ENCODE data around the gene DDR2.
"Not testable (repeated sequence)": the region's sequence is repeated elsewhere in the genome, so short reads cannot be mapped to it uniquely, and the experiment has no call there.

DDR2 gene

GRCh38 chr1:162632217-162632666 lies at the start of gene DDR2:
DDR2 (plus strand) TSS chr1:162632464; CDS start chr1:162719064, 86,600 bp downstream.
- no peak for DNase-seq

GRCh38 chr1:162582901-162583300 lies 49.4 kb upstream of the DDR2 start:
- not testable (repeated sequence) for DNase-seq

- DNase-seq: not testable (repeated sequence)
These were observed 47.2 kb upstream of the DDR2 start for GRCh38 chr1:162585101-162585500.

GRCh38 chr1:162587347-162587746 lies 44.9 kb upstream of the DDR2 start:
- no peak for DNase-seq

DNA sequence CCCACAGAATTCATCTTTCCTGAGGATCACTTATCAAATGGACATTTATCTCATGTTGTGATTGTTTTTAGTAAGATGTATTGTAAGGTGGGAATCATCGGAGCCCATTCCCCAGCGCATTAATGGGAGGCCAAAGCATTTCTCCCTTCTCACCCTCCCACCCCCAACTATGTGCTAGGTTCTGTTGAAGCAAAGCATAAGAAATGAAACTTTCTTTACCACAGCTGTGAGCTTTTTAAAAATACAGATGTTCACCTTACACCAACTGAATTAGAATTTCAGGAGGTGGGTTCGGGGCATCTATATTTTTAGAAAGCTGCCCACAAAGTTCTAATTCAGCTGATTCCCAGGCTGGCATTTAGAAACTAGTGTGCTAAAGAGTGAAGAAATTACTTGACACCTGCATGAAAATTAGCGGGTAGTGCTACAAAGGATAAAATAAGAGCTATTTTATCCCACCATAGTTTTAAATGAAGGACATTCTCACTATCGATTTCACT lies 44.5 kb upstream of the DDR2 start:
- no peak for DNase-seq

- no peak for DNase-seq
These were observed 42.2 kb upstream of the DDR2 start for GRCh38 chr1:162590101-162590500.

DNA sequence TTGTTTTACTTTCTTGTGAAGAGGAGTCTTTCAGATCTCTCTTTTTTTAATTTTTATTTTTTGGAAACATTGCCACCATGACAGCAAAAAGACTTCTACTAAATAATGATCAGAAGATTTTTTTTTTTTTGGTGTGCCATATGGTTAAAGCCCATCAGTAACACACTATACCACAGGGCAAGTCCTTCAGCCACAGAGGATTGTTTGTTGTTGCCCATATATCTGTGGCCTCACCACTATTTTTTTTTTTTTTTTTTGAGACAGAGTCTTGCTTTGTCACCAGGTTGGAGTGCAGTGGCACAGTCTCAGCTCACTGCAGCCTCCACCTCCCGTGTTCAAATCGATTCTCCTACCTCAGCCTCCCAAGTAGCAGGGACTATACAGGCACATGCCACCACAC lies 41.6 kb upstream of the DDR2 start:
- no peak for DNase-seq

GRCh38 chr1:162596514-162597170 lies 35.6 kb upstream of the DDR2 start:
- no peak for DNase-seq

DNA sequence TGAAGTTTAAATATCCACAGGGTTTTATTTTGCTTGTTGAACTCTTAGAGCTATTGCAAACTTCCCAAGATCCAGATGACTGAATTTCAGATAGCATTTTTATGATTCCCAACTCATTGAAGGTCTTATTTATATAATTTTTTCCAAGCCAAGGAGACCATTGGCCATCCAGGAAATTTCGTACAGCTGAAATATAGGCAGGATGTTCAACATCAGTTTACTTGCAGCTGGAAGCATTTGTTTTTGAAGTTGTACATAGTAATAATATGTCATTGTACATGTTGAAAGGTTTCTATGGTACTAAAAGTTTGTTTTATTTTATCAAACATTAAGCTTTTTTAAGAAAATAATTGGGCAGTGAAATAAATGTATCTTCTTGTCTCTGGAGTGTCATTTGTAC lies 32.8 kb upstream of the DDR2 start:
- DNase-seq: no peak

DNA sequence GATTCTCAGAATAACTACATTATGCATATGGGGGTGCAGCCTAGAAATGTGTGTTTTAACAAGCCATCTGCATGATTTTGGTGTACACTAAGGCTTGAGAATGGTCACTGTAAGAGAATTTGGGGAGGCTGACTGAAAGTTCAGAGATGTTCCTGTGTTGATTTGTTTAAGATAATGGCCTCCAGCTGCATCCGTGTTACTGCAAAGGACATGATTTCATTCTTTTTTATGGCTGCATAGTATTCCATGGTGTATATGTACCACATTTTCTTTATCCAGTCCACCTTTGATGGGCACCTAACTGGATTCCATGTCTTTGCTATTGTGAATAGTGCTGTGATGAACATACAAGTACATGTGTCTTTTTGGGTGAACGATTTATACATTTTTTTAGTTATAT lies 29.1 kb upstream of the DDR2 start:
- DNase-seq: not testable (repeated sequence)

DNA sequence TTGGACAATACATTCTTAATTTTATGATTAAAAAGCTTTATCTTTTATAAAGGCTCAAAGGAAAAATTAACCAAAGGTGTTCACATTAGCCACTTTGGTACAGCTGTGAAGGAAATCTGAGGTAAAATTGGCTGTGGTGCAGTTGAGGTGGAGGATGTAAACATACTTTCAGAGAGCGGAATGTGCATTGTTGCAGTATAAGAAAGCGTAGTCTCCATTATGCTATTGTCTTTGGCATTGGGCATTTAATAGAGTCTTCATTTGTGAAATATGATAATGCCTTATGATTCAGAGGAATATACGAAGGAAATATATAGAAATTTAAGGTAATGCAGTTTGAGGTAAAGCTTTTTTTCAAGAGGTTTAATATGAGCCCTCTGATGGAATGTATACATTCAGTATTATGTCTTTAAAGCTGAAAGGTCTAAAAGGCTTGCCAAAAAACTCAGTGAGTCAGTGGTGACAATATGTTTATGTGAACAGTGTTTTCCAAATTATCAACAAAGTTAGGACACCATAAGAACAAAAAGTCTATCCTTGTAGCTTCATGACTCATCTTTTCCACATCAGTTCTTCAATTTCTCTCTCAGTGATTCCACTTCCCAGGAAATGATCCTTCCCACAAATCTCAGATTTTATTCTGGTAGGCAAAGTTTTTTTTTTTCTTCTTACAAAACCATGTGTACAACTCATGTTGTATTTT lies 26.9 kb upstream of the DDR2 start:
- no peak for DNase-seq

- DNase-seq: no peak
These were observed 23.0 kb upstream of the DDR2 start for GRCh38 chr1:162609306-162609705.

- no peak for DNase-seq
These were observed 19.5 kb upstream of the DDR2 start for GRCh38 chr1:162612606-162613400.

- DNase-seq: no peak
These were observed 15.4 kb upstream of the DDR2 start for GRCh38 chr1:162616848-162617247.

- DNase-seq: no peak
These were observed 14.8 kb upstream of the DDR2 start for GRCh38 chr1:162617513-162617912.

DNA sequence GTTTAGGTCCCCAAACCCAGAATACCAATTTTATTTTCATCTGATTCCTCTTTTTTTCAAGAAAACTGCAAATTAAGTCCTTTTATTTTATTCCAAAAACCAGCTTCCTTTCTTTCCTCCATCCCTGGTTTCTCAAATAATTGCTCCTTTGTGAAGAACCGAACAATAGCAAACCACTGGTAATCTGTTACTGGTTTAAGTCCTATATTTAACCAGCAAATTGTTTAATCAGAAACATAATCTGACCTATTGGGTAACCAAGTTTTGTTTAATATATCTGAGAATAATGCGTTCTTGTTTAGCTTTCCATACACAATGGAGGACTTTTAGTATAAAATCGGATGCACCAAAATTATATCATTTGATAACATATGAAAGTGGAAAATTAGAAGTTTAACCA lies 13.2 kb upstream of the DDR2 start:
- no peak for DNase-seq

DNA sequence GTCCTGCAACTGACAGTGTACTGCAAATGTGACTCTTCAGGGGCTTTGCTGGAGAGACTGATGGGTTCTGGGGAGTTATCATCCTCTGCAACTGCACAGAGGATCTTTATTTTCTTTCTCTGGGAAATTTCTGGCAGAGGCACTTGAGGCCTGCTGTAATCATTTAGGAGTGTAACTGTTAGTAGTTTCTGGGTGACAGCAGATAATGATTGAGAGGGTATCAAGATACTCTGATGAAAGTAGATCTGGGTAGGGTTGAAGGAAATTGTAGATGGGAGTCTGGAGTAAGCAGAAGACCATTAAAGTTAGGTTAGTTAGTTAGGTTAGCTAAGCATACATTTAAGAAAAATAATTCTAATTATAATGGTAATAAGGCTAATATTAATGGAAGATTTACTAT lies 11.0 kb upstream of the DDR2 start:
- DNase-seq: no peak

DNA sequence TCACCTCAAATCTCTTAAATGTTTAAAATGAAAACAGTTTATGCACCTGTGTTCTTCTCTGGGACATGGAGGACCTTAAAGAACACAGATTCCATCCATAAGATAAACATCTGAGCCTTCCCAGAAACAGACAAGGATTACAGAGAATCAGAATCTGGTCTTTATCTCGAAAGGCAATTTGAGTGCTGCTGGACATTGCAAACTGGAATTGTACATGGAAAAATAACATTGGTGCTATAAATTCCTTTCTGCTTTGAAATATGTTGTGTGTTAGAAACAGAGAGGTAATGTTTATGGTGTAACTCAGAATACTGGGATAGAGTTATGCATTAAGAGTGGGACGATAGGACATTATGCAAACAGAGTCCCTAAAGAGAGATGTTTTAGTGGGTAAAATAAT lies 6.6 kb upstream of the DDR2 start:
- DNase-seq: no peak

GRCh38 chr1:162626094-162626493 lies 6.2 kb upstream of the DDR2 start:
- no peak for DNase-seq

DNA sequence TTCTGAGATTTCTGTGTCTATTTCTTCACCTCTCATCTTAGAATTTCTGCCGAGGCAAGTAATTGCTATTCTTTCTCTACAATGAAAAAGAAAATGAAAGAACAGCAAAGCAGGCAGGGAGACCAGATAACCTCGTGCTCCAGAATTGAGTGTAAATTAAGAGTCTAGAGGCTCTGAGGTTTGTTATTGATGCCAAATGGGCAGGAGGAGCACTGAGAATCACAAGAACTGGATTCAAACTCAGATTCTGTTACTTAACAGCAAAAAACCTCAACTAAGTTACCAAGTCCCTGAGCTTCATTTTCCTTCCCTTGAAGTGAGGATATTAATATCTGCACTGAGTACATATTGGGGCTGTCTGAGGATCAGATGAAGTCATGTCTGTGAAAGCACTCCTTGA lies 5.5 kb upstream of the DDR2 start:
- DNase-seq: no peak

GRCh38 chr1:162627662-162628296 lies 4.5 kb upstream of the DDR2 start:
- no peak for DNase-seq

- no peak for DNase-seq
These were observed 3.1 kb upstream of the DDR2 start for GRCh38 chr1:162629077-162629627.

- DNase-seq: no peak
These were observed 2.6 kb upstream of the DDR2 start for GRCh38 chr1:162629651-162630050.
